ENCODE measurements around the gene ZNF689. TPM values are rescaled to one million over a fixed set of nuclear protein-coding genes. Genes with fewer than 3 reads are reported as not detected.

ZNF689 gene
- total RNA-seq, 1 experiment from 2014 or later = 11.7 TPM

GRCh38 chr16:30652718-30653117 is 42.5 kb upstream of the ZNF689 start:
- intact Hi-C loops (cut with micrococcal nuclease; ENCODE audit: unreplicated experiment) = loop anchor here (10.0 kb wide), 3 partner anchors 92 to 272 kb away; partner anchors contain the start of genes FBXL19, PHKG2 and ZNF768
- no peak overlapping the region for H3K4me3 ChIP-seq (ENCODE audit: low read depth, low read length)
- DNase-seq = no peak
- no TSS peak for BruUV-seq (replicated peaks)
- H3K27me3 ChIP-seq (replicated peaks; ENCODE audit: control insufficient read depth, insufficient read depth, low read length) = no peaks in the 10 kb centered on the region
- Mint-ChIP-seq H3K4me1 (ENCODE audit: low read depth, unreplicated experiment) (peaks cover 12% of the 10 kb centered on the region), H3K27me3 (ENCODE audit: insufficient read depth, unreplicated experiment) (no peaks in the 10 kb centered on the region), H3K9me3 (ENCODE audit: unreplicated experiment) (no peaks in the 10 kb centered on the region), H3K4me3 (ENCODE audit: unreplicated experiment) (peak overlapping the region; percentile 86), H3K36me3 (ENCODE audit: insufficient read depth, unreplicated experiment) (peaks cover 26% of the 10 kb centered on the region), H3K27ac (ENCODE audit: unreplicated experiment) (no peak overlapping the region)
- no peaks in the 10 kb centered on the region for H3K9me3 ChIP-seq
- peaks cover 2% of the 10 kb centered on the region for H3K36me3 ChIP-seq (ENCODE audit: control insufficient read depth, insufficient read depth, low read length)
- ChIA-PET POLR2A (no interaction called here), CTCF (no interaction called here)
- peaks cover 3% of the 10 kb centered on the region for H3K4me1 ChIP-seq
- no peak for TF ChIP-seq CTCF (IDR thresholded peaks at IDR 0.05; ENCODE audit: insufficient read depth in 1 of 2, low read depth in 1 of 2, low read length in 1 of 2, severe bottlenecking in 1 of 2, unreplicated experiment in 1 of 2)

- Mint-ChIP-seq H3K27ac (ENCODE audit: unreplicated experiment) (peak overlapping the region; percentile 70), H3K9me3 (ENCODE audit: unreplicated experiment) (no peaks in the 10 kb centered on the region), H3K36me3 (ENCODE audit: insufficient read depth, unreplicated experiment) (peaks cover 24% of the 10 kb centered on the region), H3K4me1 (ENCODE audit: low read depth, unreplicated experiment) (peaks cover 12% of the 10 kb centered on the region), H3K27me3 (ENCODE audit: insufficient read depth, unreplicated experiment) (no peaks in the 10 kb centered on the region), H3K4me3 (ENCODE audit: unreplicated experiment) (peak overlapping the region; percentile 86)
- H3K4me3 ChIP-seq (ENCODE audit: low read depth, low read length) = peak overlapping the region; percentile 80
- H3K27me3 ChIP-seq (replicated peaks; ENCODE audit: control insufficient read depth, insufficient read depth, low read length) = no peaks in the 10 kb centered on the region
- H3K9me3 ChIP-seq = no peaks in the 10 kb centered on the region
- no peak for DNase-seq
- intact Hi-C loops (cut with micrococcal nuclease; ENCODE audit: unreplicated experiment) = loop anchor here (10.0 kb wide), 3 partner anchors 93 to 273 kb away; partner anchors contain the start of genes FBXL19, PHKG2 and ZNF768
- TSS peak; percentile 20 for BruUV-seq (replicated peaks)
- H3K4me1 ChIP-seq = peaks cover 3% of the 10 kb centered on the region
- ChIA-PET POLR2A (no interaction called here), CTCF (no interaction called here)
- peaks cover 2% of the 10 kb centered on the region for H3K36me3 ChIP-seq (ENCODE audit: control insufficient read depth, insufficient read depth, low read length)
- no peak for TF ChIP-seq CTCF (IDR thresholded peaks at IDR 0.05; ENCODE audit: insufficient read depth in 1 of 2, low read depth in 1 of 2, low read length in 1 of 2, severe bottlenecking in 1 of 2, unreplicated experiment in 1 of 2)
These were observed 41.8 kb upstream of the ZNF689 start for GRCh38 chr16:30652005-30652296.

- Mint-ChIP-seq H3K27me3 (ENCODE audit: insufficient read depth, unreplicated experiment) (no peaks in the 10 kb centered on the region), H3K36me3 (ENCODE audit: insufficient read depth, unreplicated experiment) (peaks cover 20% of the 10 kb centered on the region), H3K4me1 (ENCODE audit: low read depth, unreplicated experiment) (peaks cover 12% of the 10 kb centered on the region), H3K27ac (ENCODE audit: unreplicated experiment) (peak overlapping the region; percentile 78), H3K4me3 (ENCODE audit: unreplicated experiment) (peak overlapping the region; percentile 86), H3K9me3 (ENCODE audit: unreplicated experiment) (no peaks in the 10 kb centered on the region)
- ChIA-PET CTCF (interaction anchor here (0.6 to 1.6 kb wide), 12 partner anchors 8 to 289 kb away, joined by 3 to 11 read pairs (median 4); partner anchors contain the start of gene ZNF785), POLR2A (interaction anchor here (0.9 to 1.6 kb wide), 5 partner anchors 7 to 221 kb away, joined by 4 to 18 read pairs (median 8); partner anchors contain the start of genes DCTPP1, FBRS and ZNF747)
- peak; percentile 48 to 59 for TF ChIP-seq CTCF (IDR thresholded peaks at IDR 0.05; ENCODE audit: insufficient read depth in 1 of 2, low read depth in 1 of 2, low read length in 1 of 2, severe bottlenecking in 1 of 2, unreplicated experiment in 1 of 2)
- TSS peak; percentile 40 for BruUV-seq (replicated peaks)
- Histone ChIP-seq H3K4me1 (peaks cover 3% of the 10 kb centered on the region; the same call in 1 of the 2 replicates), H3K9me3 (no peaks in the 10 kb centered on the region), H3K36me3 (ENCODE audit: control insufficient read depth, insufficient read depth, low read length) (peaks cover 2% of the 10 kb centered on the region), H3K27me3 (replicated peaks; ENCODE audit: control insufficient read depth, insufficient read depth, low read length) (no peaks in the 10 kb centered on the region), H3K4me3 (ENCODE audit: low read depth, low read length) (peak overlapping the region; percentile 80)
- peak in 1 of 2 experiments; percentile 73 for DNase-seq
- intact Hi-C loops (cut with micrococcal nuclease; ENCODE audit: unreplicated experiment) = loop anchor here (2.0 to 10.0 kb wide), 4 partner anchors 17 to 273 kb away; partner anchors contain the start of genes FBXL19, PHKG2 and ZNF768
These were observed 41.2 kb upstream of the ZNF689 start for GRCh38 chr16:30651124-30652004.

Measured in Caco-2 (cell line).